Mesendoderm (in vitro differentiated cells): ENCODE results near the gene ABITRAM.
A peak's percentile ranks its signal among the peaks of the same experiment; 100 is the strongest.

Experiments
- DNase-seq: peaks from one replicate; pipeline ENCODE4 v3.0.0; 2013
- H2AK5ac ChIP-seq: 2 replicates; pipeline ENCODE4 v1.6.1; 2013; ENCODE audit warnings: low read length, inconsistent platforms
- H2BK120ac ChIP-seq: 2 replicates; pipeline ENCODE4 v1.6.1; 2013; ENCODE audit warnings: low read depth, mild to moderate bottlenecking, low read length, moderate library complexity, mixed read lengths
- H2BK15ac ChIP-seq: replicated peaks from 2 replicates; pipeline ENCODE4 v1.6.1; 2013; ENCODE audit warnings: low read depth, mild to moderate bottlenecking, moderate library complexity
- H2BK5ac ChIP-seq: 2 replicates; pipeline ENCODE4 v1.6.1; 2013; ENCODE audit warnings: low read length, inconsistent platforms
- H3K18ac ChIP-seq: 2 replicates; pipeline ENCODE4 v1.6.1; 2013; ENCODE audit warnings: mild to moderate bottlenecking, low read length, mixed read lengths
- H3K23ac ChIP-seq: one replicate; pipeline ENCODE4 v1.6.1; 2013; ENCODE audit warnings: low read length
- H3K27ac ChIP-seq: 2 replicates; pipeline ENCODE4 v1.5.1; 2013; ENCODE audit warnings: low read depth, mild to moderate bottlenecking, inconsistent platforms, low read length, moderate library complexity
- H3K27me3 ChIP-seq: 2 replicates; pipeline ENCODE4 v1.6.1; 2013; ENCODE audit warnings: low read length, control low read depth, mild to moderate bottlenecking, inconsistent platforms; ENCODE audit not compliant: insufficient read depth, poor library complexity
- H3K36me3 ChIP-seq: 2 replicates; pipeline ENCODE4 v1.6.1; 2013; ENCODE audit warnings: low read length, inconsistent platforms; ENCODE audit not compliant: control insufficient read depth, insufficient read depth
- H3K4ac ChIP-seq: one replicate; pipeline ENCODE4 v1.6.1; 2013; ENCODE audit warnings: low read depth, mild to moderate bottlenecking, low read length, moderate library complexity
- H3K4me1 ChIP-seq: 2 replicates; pipeline ENCODE4 v1.6.1; 2013; ENCODE audit warnings: low read depth, low read length, inconsistent platforms; ENCODE audit not compliant: control insufficient read depth
- H3K4me2 ChIP-seq: 2 replicates; pipeline ENCODE4 v1.6.1; 2013; ENCODE audit warnings: low read length
- H3K4me3 ChIP-seq: 2 replicates; pipeline ENCODE4 v1.5.1; 2013; ENCODE audit warnings: mild to moderate bottlenecking, low read length
- H3K56ac ChIP-seq: one replicate; pipeline ENCODE4 v1.6.1; 2013; ENCODE audit warnings: low read length
- H3K79me1 ChIP-seq: 2 replicates; pipeline ENCODE4 v1.6.1; 2013; ENCODE audit warnings: low read length, inconsistent platforms
- H3K79me2 ChIP-seq: 2 replicates; pipeline ENCODE4 v1.6.1; 2013; ENCODE audit warnings: mild to moderate bottlenecking, low read length; ENCODE audit not compliant: control insufficient read depth, insufficient read depth
- H3K9ac ChIP-seq: 2 replicates; pipeline ENCODE4 v1.6.1; 2013; ENCODE audit warnings: low read length, inconsistent platforms
- H4K5ac ChIP-seq: one replicate; pipeline ENCODE4 v1.6.1; 2013; ENCODE audit warnings: low read length
- H4K8ac ChIP-seq: one replicate; pipeline ENCODE4 v1.6.1; 2013; ENCODE audit warnings: low read depth, mild to moderate bottlenecking, control low read depth, low read length, moderate library complexity
- WGBS: extraction: QIAGEN DNeasy Blood & Tissue Kit; methylation state at CpG from one replicate; pipeline ENCODE4 v1.1.7; 2013; ENCODE audit warnings: low lambda C conversion rate, missing lambda C conversion rate; ENCODE audit not compliant: insufficient coverage; ENCODE audit errors: extremely low coverage; 5-methylcytosine and 5-hydroxymethylcytosine counted together

ABITRAM gene

DNA sequence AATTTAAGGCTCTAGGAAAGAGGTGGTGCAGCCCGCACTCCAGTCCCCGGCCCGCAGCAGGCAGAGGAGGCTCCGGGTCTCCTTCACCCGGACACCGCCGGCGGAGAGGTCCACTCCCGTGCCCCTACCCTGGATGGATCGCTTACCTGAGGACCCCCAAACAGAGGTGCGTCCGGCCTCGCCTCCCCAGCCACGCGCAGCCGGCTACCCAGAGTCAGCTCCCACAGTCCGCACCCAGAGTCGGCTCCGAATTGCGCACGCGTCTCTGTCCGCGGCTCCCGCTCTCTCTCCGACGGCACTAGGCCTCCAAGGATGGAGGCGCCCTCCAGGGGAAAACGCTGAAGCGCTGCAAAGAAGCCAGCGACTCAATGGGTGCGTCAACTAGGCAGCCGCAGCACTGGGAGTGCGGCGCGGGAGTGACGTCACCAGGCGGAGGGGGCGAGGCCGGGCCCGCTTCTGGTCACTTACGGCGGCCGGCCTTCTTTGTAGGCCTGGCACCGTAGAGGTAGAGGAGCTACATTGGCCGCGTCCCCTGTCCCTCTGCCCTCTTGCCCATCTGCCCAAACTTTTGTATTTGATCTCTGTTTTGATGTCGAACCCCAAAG, 380 bp upstream of the ABITRAM start, which contains the start of gene ELP1:
Gene ELP1, minus strand, starts transcription at position 407 of the 605 bp plus-strand sequence. CDS start 2,978 bp downstream, outside the sequence.
- H3K27me3 ChIP-seq = no peaks in the 10 kb centered on the region
- H3K4ac ChIP-seq = peak within 1 kb of the TSS; percentile 5
- DNase-seq = peak; percentile 97
- no peak within 1 kb of the TSS for H4K5ac ChIP-seq
- peak within 1 kb of the TSS; percentile 99 for H3K56ac ChIP-seq
- peaks cover 4% of the 10 kb centered on the region for H3K4me1 ChIP-seq
- H3K4me3 ChIP-seq = peak within 1 kb of the TSS; percentile 100
- H3K18ac ChIP-seq = peak within 1 kb of the TSS; percentile 29
- peak within 1 kb of the TSS; percentile 89 for H3K4me2 ChIP-seq
- no peak within 1 kb of the TSS for H2BK120ac ChIP-seq
- H4K8ac ChIP-seq = no peak within 1 kb of the TSS
- peak within 1 kb of the TSS; percentile 96 for H3K9ac ChIP-seq
- peaks cover 11% of the 10 kb centered on the region for H3K79me1 ChIP-seq
- H3K23ac ChIP-seq = peak within 1 kb of the TSS; percentile 66
- H3K36me3 ChIP-seq = no peaks in the 10 kb centered on the region
- peaks cover 10% of the 10 kb centered on the region for H3K79me2 ChIP-seq
- H3K27ac ChIP-seq = peak within 1 kb of the TSS; percentile 95
- H2BK5ac ChIP-seq = no peak within 1 kb of the TSS
- H2AK5ac ChIP-seq = no peak within 1 kb of the TSS
- no peak within 1 kb of the TSS for H2BK15ac ChIP-seq
- WGBS = no CpG with 5 or more reads among the region's 48 CpGs

DNA sequence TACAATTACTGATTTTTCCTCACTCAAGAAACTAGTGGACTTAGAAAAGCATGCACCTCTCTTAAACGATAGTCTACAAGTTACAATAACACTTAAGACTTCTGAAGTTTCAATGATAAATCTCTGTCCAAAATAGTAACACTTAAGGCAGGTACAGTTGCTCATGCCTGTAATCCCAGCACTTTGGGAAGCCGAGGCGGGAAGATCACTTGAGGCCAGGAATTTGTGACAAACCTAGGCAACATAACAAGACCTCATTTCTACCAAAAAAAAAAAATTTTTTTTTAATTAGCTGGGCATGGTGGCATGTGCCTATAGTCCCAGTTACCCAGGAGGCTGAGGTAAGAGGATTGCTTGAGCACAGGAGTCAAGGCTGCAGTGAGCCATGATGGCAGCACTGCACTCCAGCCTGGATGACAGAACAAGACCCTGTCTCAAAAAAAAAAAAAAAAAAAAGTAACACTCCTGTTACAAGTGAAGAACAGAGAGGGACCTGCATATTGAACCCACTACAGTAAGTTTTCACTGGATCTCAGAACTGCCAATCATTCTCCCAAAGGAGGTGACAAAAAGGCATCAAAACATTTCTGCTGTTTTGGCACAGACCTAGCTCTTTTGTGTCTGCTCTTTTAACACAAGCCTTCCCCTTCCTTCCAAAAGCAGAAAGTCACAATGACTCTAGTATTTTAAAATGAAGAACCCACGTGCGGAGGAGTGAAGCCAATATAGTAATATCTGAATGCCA, 3.5 kb downstream of the ABITRAM start:
- Histone ChIP-seq H3K18ac (no peak overlapping the region), H3K56ac (no peak overlapping the region), H4K5ac (no peak overlapping the region), H3K4me1 (peaks cover 4% of the 10 kb centered on the region), H4K8ac (no peak overlapping the region), H3K79me1 (peaks cover 9% of the 10 kb centered on the region), H3K23ac (no peak overlapping the region), H3K79me2 (peaks cover 7% of the 10 kb centered on the region), H3K4me3 (no peak overlapping the region), H3K4me2 (no peak overlapping the region), H3K27ac (no peak overlapping the region), H3K9ac (no peak overlapping the region), H2AK5ac (no peak overlapping the region), H3K36me3 (no peaks in the 10 kb centered on the region), H3K27me3 (no peaks in the 10 kb centered on the region), H3K4ac (no peak overlapping the region), H2BK5ac (no peak overlapping the region), H2BK15ac (no peak overlapping the region), H2BK120ac (no peak overlapping the region)
- WGBS = no CpG with 5 or more reads among the region's 5 CpGs
- no peak for DNase-seq

DNA sequence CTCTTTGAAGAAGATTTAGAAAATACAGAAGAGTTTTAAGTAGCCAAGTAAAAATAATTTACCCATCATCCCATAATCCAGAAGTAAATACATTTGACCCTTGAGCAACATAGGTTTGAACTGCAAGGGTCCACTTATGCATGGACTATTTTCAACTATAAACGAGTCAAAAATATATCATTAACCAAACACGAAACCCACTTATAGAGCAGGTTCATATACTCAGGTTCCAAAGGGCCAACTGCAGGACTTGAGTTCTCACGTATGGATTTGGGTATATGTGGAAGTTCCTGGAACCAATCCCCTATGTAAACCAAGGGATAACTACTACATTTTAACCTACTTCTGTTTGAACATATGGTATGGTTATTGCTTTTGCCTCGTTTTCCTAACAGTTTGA, 5.8 kb downstream of the ABITRAM start:
- no peaks in the 10 kb centered on the region for H3K79me2 ChIP-seq
- H3K23ac ChIP-seq = no peak overlapping the region
- no peak overlapping the region for H3K56ac ChIP-seq
- no peaks in the 10 kb centered on the region for H3K36me3 ChIP-seq
- DNase-seq = no peak
- no peaks in the 10 kb centered on the region for H3K27me3 ChIP-seq
- H3K27ac ChIP-seq = no peak overlapping the region
- no peak overlapping the region for H3K4me2 ChIP-seq
- H2BK15ac ChIP-seq = no peak overlapping the region
- no peak overlapping the region for H3K4ac ChIP-seq
- no peak overlapping the region for H4K8ac ChIP-seq
- H2BK120ac ChIP-seq = no peak overlapping the region
- no peaks in the 10 kb centered on the region for H3K79me1 ChIP-seq
- H2AK5ac ChIP-seq = no peak overlapping the region
- no peak overlapping the region for H3K4me3 ChIP-seq
- no peak overlapping the region for H2BK5ac ChIP-seq
- WGBS = no CpG with 5 or more reads among the region's 4 CpGs
- no peak overlapping the region for H4K5ac ChIP-seq
- H3K4me1 ChIP-seq = no peaks in the 10 kb centered on the region
- H3K18ac ChIP-seq = no peak overlapping the region
- H3K9ac ChIP-seq = no peak overlapping the region

DNA sequence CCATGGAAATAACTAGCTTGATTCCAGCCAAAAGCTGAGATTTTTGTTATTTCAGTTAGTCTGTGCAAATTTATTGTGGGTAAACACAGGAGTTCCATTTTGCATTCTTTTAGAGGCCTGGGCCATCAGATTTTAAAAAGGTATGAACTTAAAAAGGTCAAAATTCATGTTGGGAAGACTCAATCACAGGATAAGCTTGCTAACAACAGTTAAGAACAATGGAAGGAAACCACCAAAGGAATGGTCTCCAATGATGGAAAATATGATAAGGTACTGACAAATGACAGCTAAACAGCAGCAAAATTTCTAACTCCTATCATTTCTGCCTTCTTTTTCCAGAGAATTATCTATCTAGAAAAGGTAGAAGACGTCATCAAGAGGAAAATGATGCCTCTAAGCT, 16.0 kb downstream of the ABITRAM start:
- Histone ChIP-seq H2BK15ac (no peak overlapping the region), H3K27me3 (no peaks in the 10 kb centered on the region), H3K36me3 (no peaks in the 10 kb centered on the region), H3K27ac (no peak overlapping the region), H2BK5ac (no peak overlapping the region), H3K79me1 (no peaks in the 10 kb centered on the region), H2BK120ac (no peak overlapping the region), H4K8ac (no peak overlapping the region), H4K5ac (no peak overlapping the region), H3K23ac (no peak overlapping the region), H3K56ac (no peak overlapping the region), H3K4me1 (no peaks in the 10 kb centered on the region), H2AK5ac (no peak overlapping the region), H3K4ac (no peak overlapping the region), H3K79me2 (no peaks in the 10 kb centered on the region), H3K4me2 (no peak overlapping the region), H3K18ac (no peak overlapping the region), H3K4me3 (no peak overlapping the region), H3K9ac (no peak overlapping the region)
- no peak for DNase-seq
- WGBS = no CpG with 5 or more reads among the region's 1 CpG

DNA sequence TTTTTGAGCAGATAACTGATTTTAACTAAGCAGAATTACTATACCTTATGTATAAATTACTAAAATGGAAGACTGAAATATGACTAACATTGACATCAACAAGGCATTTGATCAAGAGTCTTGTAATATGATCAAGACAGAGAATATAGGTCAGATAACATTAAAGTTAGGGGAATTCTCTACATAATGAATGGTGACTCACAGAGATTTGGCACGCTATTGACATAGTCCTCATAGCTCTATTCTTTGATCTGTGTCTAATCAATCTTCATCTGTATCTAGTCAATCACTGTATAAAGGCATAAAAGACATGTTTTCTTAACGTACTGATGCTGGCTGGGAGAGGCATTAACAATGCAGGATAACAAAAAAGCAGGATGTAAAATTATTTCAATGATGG, 17.4 kb downstream of the ABITRAM start:
- no peaks in the 10 kb centered on the region for H3K79me1 ChIP-seq
- no peak overlapping the region for H3K18ac ChIP-seq
- no peak overlapping the region for H3K27ac ChIP-seq
- no peaks in the 10 kb centered on the region for H3K79me2 ChIP-seq
- no peak overlapping the region for H3K56ac ChIP-seq
- no peaks in the 10 kb centered on the region for H3K36me3 ChIP-seq
- no peaks in the 10 kb centered on the region for H3K27me3 ChIP-seq
- no peak overlapping the region for H2BK15ac ChIP-seq
- H3K4me2 ChIP-seq = no peak overlapping the region
- no peak for DNase-seq
- no peak overlapping the region for H2BK120ac ChIP-seq
- no peak overlapping the region for H2AK5ac ChIP-seq
- H2BK5ac ChIP-seq = no peak overlapping the region
- no peaks in the 10 kb centered on the region for H3K4me1 ChIP-seq
- no peak overlapping the region for H3K4me3 ChIP-seq
- H4K8ac ChIP-seq = no peak overlapping the region
- no peak overlapping the region for H3K23ac ChIP-seq
- no CpG with 5 or more reads among the region's 2 CpGs for WGBS
- no peak overlapping the region for H4K5ac ChIP-seq
- H3K4ac ChIP-seq = no peak overlapping the region
- no peak overlapping the region for H3K9ac ChIP-seq
